Stimulated activated naive CD8-positive, alpha-beta T cell treated with anti-CD3 and anti-CD28 coated beads, Interleukin-15, Interleukin-2, amounts not matched to agents 100 U/mL and 50 U/mL, for 24 hours (primary cell): ENCODE measurements around the gene TCF3.

Experiments used
- ATAC-seq: fragments of 150-1000 bp; cut with Tn5 transposase; one replicate; pipeline ENCODE4 v1.10.0; 2021
- DNase-seq: peaks from one replicate; pipeline ENCODE4 v3.0.0; 2021

TCF3 gene

DNA sequence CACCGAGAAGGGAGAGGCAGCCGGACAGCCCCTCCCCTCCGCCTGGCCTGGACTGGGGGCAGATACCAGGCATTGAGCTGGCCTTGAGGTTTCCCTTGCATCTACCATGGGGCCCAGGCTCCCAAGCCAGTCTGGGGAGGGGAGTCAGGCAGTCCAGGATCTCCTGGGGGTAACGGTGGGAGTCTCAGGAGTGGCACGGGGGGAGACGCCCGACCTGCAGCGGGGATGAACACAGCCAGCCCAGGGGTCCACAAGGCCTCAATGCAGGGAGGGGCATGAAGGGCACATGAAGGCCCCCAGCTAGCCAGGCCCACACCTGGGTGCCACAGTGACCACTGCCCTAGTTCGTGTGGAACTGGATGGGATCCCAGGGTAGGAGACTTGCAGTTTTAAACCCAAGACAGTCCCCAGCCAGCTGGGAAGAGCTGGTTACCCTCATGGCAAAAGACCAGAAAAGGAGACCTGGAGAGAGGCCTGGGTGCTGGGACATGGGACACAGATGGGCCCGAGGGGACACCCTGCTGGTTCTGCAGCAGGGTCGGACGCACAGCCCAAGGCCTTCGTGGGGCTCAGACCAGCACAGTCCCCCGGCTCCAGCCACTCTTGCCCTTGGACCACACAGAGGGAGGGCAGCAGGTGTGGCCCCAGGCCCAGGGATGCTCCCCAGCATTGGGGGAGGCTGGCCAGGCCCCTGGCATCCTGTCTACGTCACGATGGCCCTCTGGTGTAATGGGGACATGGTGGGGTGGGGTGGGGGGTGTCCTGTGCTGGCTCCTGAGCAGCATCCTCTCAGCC is 42.5 kb downstream of the TCF3 start:
- DNase-seq: no peak
- no peak for ATAC-seq

GRCh38 chr19:1609103-1609396 is 43.4 kb downstream of the TCF3 start:
- DNase-seq (no peak), ATAC-seq (no peak)

GRCh38 chr19:1608359-1609102 is 43.9 kb downstream of the TCF3 start:
- ATAC-seq (no peak), DNase-seq (no peak)

GRCh38 chr19:1606138-1606651 is 46.2 kb downstream of the TCF3 start:
- DNase-seq (no peak), ATAC-seq (no peak)

- peak; percentile 95 for DNase-seq
- ATAC-seq: peak; percentile 87
Observed at GRCh38 chr19:1605236-1606137, 46.9 kb downstream of the TCF3 start, which contains the start of gene UQCR11. Gene UQCR11, minus strand, starts transcription at chr19:1605462. Its CDS starts 53 bp downstream, at chr19:1605409.

DNA sequence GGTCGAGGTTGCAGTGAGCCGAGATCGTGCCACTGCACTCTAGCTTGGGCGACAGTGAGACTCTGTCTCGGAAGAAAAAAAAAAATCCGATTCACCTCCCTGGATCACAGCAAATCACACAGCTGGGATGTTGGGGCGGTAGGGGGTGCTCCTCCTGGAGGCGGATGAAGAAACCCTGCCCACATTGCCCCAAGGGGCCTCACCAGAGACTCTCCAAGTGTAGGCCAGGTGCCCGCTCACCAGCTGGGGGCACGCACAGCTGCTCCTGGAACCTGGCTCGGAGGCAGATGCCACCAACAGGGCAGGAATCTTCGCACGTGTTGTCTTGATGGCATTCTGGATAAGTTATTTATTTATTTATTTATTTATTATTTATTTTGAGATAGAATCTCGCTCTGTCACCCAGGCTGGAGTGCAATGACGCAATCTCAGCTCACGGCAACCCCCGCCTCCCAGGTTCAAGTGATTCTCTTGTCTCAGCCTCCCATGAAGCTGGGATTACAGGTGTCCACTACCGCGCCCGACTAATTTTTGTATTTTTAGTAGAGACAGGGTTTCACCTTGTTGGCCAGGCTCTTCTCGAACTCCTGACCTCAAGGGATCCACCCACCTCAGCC is 50.2 kb downstream of the TCF3 start:
- DNase-seq: no peak
- ATAC-seq: no peak

DNA sequence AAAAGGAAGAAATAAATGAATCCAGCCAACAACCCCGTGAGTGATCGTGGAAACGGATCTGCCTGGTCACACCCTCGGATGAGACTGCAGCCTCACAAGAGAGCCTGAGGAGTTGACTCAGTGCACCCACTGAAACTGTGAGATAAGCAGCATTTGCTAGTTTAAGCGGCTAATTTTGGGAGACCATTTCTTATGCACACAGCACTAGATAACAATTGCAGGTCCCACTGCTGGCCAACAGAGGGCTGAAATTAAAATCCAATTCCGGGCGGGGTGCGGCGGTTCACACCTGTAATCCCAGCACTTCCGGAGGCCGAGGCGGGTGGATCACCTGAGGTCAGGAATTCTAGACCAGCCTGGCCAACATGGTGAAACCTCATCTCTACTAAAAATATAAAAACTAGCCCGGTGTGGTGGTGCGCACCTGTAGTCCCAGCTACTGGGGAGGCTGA is 50.8 kb downstream of the TCF3 start:
- ATAC-seq: no peak
- no peak for DNase-seq

GRCh38 chr19:1599460-1599846 is 53.0 kb downstream of the TCF3 start:
- DNase-seq: no peak
- ATAC-seq: no peak

- no peak for ATAC-seq
- DNase-seq: no peak
Observed at GRCh38 chr19:1598777-1599459, 53.5 kb downstream of the TCF3 start.

DNA sequence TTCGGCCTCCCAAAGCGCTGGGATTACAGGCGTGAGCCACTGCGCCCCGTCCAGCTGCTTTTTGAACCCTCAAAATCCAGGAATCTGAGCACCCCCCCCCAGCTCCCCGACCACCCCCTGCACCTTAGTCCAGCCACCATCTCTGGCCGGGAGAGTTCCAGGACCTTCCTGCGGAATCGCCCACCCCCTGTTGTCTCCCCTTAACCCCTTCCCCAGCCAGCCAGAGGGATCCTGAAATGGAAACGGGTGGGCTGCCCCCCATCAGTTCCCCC is 59.0 kb downstream of the TCF3 start:
- ATAC-seq (no peak), DNase-seq (no peak)

- ATAC-seq: peak; percentile 80
- peak; percentile 93 for DNase-seq
Observed at GRCh38 chr19:1592755-1593500, 59.5 kb downstream of the TCF3 start, which contains the start of gene MBD3. Gene MBD3, minus strand, starts transcription at chr19:1592865. Its CDS starts 234 bp downstream, at chr19:1592631.

- DNase-seq (peak; percentile 89), ATAC-seq (peak; percentile 87)
Observed at GRCh38 chr19:1592024-1592754, 60.2 kb downstream of the TCF3 start.

DNA sequence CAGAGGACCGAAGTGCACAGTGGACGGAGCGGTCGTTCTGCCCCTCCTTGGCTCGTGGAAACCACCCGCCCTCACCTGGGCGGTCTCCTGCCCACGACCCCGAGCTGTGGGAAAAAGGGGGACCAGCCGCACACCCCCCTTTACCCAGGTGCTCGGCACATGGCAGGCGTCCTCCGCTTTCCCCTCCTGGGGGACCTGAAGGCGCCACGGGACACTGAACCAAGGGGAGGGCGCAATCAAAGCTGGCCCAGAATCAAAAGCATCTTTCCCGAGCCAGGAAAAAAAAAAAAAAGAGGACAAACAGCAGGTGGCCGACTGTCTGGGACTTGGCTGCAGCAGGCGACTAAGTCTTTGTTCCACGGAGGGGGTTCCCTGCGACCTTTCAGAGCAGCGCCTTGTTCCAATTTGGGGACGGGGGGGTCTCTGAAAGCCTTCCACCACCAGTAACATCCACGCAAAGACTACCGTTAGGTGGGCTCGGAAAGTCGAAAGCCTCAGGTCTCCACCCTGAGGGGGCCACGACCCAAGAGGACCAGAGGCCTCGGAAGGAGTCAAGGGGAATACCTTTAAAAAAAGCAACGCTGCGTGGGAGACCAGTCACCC is 60.9 kb downstream of the TCF3 start:
- ATAC-seq (no peak), DNase-seq (peak; percentile 32)

DNA sequence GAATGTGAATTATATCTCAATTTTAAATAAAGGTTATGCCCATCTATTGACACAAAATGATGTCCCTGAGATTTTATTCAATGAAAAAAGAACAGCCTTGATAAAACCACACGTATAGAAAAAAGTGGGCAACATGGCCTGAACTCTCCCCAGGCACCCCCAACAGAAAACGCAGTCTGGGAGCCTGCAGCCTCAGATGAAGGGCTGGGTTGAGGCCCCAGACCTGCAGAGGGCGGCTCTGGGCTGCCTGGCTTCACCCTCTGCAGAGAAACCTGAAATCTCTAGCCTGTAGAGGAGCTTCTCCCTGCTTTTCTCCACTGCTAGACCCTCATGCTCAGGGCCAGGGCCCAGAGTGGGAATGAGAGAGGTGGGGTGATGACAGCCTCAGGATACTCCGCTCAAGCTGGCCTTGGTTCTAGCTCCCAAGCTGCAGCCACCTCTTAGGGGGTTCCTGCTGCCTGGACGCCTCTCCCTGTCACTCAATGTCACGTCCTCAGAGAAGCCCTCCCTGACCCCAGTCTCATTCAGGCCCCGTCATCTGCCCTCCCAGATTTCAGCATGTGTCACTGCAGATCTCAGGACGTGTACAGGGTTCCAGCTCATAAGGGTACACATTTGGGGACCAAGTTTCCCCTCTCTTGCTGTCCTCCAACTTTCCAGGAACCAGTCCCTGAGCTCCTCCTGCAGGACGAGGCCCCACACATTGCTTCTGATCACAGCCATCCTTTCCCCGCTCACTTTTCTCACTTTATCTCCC is 61.6 kb downstream of the TCF3 start:
- peak; percentile 16 for ATAC-seq
- peak; percentile 52 for DNase-seq

- no peak for ATAC-seq
- DNase-seq: no peak
Observed at GRCh38 chr19:1587872-1588271, 64.5 kb downstream of the TCF3 start.

- ATAC-seq (no peak), DNase-seq (no peak)
Observed at GRCh38 chr19:1585243-1585580, 67.2 kb downstream of the TCF3 start.

DNA sequence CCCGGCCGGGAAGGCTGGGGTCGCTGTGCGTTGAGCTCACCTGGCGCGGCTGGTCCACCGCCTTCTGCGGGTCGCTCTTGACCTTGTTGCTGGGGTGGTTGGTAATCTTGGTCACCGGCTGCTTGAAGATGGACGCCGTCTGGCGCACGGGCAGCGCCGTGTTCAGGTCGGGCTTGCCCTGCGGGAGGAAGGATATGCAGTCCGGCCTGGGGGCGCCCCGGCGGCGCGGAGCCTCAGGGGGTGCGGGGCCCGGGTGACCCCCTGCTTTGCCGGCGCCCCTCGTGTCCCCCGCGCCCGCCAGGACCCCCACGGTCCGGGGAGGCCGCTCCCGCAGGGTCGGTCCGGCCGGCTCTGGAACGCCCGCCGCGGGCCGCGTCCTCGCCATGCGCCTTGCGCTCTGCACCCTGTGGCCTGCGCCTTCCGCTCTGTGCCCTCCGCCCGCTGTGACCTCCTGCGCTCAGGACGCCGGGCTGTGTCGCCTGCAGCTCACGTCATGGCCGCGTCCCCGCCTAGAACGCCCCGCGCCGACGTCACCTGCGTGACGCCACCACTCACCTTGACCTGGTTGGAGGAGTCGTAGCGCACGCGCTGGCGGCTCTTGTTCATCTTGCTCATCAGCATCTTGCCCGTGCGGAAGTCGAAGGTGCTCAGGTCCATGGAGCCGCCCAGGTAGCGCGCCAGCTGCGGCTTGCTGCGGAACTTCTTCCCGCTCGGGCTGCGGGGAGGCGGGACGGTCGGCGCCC is 67.7 kb downstream of the TCF3 start:
- DNase-seq (no peak), ATAC-seq (no peak)

GRCh38 chr19:1582201-1582600 is 70.2 kb downstream of the TCF3 start:
- ATAC-seq: no peak
- no peak for DNase-seq
